ENCODE results near the gene IGSF5.

IGSF5 gene

GRCh38 chr21:39822042-39822441 lies 77.1 kb downstream of the IGSF5 start:
- no peak for DNase-seq (ENCODE audit: low read depth, low spot score)

DNA sequence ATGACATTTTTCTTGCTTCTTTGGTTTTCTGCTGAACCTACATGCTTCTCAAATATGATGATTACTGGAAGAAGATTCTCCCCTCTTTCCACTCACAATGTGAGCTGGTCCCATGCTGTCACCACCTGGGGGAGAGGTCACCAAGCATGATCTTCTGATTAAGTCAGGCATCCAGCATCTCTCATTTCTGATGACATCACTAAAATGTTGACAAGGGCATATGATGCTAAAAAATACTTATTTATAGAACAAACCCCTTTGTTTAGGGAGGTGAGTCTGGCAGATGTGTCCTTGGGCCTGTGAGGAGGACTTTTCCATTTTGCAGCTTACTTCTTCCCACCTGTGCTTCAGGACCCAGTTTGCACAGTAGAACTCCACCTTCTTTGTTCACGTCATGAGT lies 80.3 kb downstream of the IGSF5 start:
- DNase-seq (ENCODE audit: low read depth, low spot score), result no peak

GRCh38 chr21:39834543-39834942 lies 89.6 kb downstream of the IGSF5 start:
- DNase-seq (ENCODE audit: low read depth, low spot score), result no peak

DNA sequence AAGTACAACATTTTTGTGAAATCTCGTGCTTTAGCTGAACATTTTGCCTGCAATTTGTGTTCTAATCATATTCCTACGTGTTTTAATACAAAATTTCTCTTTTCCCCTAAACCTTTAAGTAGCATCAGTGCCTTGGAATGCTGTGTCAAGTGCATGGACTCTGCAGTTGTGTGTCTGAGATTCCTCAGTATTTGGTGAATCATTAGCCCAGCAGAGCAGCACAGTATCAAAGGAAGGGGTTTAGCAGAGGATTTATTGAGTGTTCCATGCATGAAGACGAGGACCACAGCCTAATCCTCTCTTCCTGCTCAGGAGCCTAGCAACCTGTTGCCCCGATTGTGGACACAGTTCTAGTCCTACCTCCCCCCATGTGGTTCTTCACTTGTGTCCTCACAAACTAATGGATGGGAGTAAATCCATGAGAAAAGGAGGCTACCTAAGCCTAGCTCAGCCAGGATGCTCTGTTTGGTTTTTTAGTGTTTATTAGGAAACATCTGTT lies 92.9 kb downstream of the IGSF5 start:
- no peak for DNase-seq (ENCODE audit: low read depth, low spot score)

GRCh38 chr21:39840373-39841097 lies 95.6 kb downstream of the IGSF5 start:
- DNase-seq (ENCODE audit: low read depth, low spot score), result no peak

DNA sequence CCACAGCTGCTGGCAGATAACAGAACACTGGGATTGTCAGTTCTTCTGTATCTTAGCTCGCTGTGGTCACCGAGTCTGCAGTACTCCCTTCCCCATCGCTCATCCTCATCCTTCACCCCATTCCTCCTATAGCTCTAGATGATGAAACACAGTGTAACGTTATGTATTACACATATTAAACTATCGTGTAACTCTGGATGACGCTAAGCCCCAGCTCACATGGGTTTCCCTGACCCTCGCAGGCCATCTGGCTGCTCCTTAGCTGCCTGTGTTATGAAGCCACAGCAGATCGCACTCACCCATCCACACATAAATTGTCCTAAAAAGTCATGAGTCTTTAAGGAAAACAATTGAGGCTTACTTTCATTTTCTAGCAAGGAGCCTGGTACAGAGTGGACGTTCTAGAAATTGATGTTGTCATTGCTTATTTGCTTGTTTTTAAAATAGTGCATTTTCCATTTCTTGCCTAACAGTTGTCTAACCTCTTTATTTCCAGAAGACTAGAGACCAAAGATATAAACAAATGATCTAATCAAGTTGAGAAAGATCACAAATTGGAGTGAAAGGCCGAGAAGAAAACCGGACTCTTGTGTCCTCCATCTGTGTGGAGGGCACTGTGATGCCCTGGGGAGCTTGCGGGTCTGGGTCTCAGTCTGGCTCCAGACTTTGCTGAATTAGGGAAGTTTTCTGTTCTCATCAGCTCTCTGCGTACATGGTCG lies 97.9 kb downstream of the IGSF5 start:
- no peak for DNase-seq (ENCODE audit: low read depth, low spot score)

GRCh38 chr21:39843483-39843882 lies 98.5 kb downstream of the IGSF5 start:
- no peak for DNase-seq (ENCODE audit: low read depth, low spot score)

DNA sequence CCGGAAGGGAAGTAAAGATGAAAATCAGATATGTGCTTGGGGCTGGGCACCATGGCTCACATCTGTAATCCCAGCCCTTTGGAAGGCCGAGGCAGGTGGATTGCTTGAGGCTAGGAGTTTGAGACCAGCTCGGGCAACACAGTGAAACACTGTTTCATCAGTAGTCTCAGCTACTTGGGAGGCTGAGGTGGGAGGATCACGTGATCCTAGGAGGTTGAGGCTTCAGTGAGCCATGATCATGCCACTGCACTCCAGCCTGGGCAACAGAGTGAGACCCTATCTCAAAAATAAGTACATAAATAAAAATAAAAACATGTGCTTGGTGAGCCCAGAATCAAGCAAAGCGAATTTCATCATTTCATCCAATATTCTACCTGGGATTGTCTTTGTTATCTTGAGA lies 98.9 kb downstream of the IGSF5 start:
- no peak for DNase-seq (ENCODE audit: low read depth, low spot score)

GRCh38 chr21:39845571-39846130 lies 100.7 kb downstream of the IGSF5 start:
- no peak for DNase-seq (ENCODE audit: low read depth, low spot score)

- DNase-seq (ENCODE audit: low read depth, low spot score), result no peak
Observed at GRCh38 chr21:39847877-39848276, 102.9 kb downstream of the IGSF5 start.

DNA sequence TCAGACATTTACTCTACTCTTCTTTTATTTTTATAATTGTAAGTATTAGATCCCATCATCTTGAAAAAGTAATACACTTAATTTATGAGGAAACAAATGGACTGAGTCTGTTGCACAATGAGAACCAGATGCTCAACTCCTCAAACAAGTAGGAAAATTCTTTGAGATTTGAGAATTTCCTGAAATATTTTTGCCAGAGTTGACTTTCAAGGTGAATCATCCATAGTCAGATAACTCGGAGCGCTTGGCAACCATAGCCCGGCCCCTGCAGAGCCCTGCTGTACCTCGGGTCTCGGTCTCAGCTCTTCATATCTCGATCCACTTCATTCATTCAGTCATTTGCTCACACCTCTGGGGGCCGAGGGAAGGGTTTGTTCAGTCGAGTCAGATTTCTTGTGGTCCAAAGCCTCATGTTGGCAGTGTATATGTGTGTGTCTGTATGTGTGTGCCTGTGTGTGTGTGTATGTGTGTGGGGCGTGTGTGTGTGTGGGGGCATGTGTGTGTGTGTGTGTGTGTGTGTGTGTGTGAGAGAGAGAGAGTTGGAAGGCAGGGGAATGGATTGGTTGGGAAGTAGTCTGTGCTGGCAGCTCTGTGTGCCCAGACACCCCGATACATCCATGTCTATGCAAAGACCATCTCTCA lies 104.2 kb downstream of the IGSF5 start:
- no peak for DNase-seq (ENCODE audit: low read depth, low spot score)

DNA sequence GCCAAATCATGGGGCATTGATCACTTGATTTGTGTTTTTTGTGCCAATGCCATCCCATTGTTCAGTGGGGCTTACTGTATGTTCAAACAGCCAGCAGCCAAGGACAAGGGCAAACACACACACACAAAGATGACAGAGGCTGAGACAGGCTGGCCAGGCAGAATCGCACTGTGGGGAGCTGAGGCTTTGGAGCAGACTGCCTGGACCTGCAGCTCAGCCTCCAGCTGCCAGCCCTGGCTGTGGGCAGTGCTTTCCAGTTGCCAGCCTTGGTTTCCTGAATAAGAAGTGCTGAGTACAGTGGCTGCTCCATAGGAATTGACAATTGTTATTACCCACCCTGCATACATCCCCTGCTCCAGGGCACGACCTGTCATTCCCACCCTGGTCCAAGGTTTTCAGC lies 105.3 kb downstream of the IGSF5 start:
- DNase-seq (ENCODE audit: low read depth, low spot score), result no peak

DNA sequence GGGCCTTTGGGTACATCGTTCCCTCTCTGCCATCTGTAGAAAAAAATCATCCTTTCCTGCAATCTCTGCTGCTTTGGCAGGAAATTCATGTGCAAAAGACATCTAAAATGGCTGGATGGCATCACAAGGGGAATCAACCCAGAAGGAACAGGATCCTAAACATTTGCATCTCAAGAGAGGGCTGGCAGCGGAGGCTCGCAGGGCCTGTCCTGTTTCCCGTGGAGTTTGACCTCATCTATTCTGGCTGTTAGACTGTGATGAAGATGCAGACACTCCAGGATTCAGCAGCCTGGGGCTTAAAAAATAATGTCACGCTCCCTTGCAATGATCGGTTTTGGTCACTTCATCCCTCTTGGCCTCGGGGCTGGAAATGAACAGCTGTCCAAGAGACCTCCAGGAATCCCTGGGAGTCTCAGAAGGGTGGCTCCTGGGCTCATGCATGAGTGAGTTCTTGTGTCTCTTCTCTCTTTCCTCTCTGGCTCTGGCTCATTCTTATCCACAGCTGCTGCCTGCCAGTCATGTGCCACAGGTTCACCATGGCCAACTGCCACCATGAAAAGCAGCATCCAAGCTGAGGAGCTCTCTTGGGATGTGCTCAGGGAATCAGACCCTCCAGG lies 106.1 kb downstream of the IGSF5 start:
- DNase-seq (ENCODE audit: low read depth, low spot score), result no peak
